Loucy (cell line): ENCODE results near the gene PCOLCE2.

Source experiments
- EZH2phosphoT487 ChIP-seq: fragments of 200-600 bp; IDR thresholded peaks from 2 replicates; pipeline ENCODE4 v1.6.1; 2018; ENCODE audit warnings: antibody characterized with exemption, mild to moderate bottlenecking, moderate library complexity, borderline replicate concordance
- TF ChIP-seq, protein P1 (sequence below): fragments of 200-600 bp; sonication (generic); conservative IDR thresholded peaks from 2 replicates; pipeline ENCODE4 v1.5.1; 2014; ENCODE audit warnings: mild to moderate bottlenecking, antibody characterized with exemption, low read length

GRCh38 chr3:142817356-142817755 is 71.5 kb downstream of the PCOLCE2 start:
- TF ChIP-seq, protein P1, sequence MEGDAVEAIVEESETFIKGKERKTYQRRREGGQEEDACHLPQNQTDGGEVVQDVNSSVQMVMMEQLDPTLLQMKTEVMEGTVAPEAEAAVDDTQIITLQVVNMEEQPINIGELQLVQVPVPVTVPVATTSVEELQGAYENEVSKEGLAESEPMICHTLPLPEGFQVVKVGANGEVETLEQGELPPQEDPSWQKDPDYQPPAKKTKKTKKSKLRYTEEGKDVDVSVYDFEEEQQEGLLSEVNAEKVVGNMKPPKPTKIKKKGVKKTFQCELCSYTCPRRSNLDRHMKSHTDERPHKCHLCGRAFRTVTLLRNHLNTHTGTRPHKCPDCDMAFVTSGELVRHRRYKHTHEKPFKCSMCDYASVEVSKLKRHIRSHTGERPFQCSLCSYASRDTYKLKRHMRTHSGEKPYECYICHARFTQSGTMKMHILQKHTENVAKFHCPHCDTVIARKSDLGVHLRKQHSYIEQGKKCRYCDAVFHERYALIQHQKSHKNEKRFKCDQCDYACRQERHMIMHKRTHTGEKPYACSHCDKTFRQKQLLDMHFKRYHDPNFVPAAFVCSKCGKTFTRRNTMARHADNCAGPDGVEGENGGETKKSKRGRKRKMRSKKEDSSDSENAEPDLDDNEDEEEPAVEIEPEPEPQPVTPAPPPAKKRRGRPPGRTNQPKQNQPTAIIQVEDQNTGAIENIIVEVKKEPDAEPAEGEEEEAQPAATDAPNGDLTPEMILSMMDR, result no peak
- TF ChIP-seq EZH2phosphoT487, result no peak
